Right hindlimb (tissue), 1 donor: ENCODE data around the gene TMEM259.
"Not testable (repeated sequence)": the region's sequence is repeated elsewhere in the genome, so short reads cannot be mapped to it uniquely, and the experiment has no call there.

Experiments used
- DNase-seq: peaks from one replicate; pipeline ENCODE4 v3.0.0-alpha.2; 2018

TMEM259 gene

DNA sequence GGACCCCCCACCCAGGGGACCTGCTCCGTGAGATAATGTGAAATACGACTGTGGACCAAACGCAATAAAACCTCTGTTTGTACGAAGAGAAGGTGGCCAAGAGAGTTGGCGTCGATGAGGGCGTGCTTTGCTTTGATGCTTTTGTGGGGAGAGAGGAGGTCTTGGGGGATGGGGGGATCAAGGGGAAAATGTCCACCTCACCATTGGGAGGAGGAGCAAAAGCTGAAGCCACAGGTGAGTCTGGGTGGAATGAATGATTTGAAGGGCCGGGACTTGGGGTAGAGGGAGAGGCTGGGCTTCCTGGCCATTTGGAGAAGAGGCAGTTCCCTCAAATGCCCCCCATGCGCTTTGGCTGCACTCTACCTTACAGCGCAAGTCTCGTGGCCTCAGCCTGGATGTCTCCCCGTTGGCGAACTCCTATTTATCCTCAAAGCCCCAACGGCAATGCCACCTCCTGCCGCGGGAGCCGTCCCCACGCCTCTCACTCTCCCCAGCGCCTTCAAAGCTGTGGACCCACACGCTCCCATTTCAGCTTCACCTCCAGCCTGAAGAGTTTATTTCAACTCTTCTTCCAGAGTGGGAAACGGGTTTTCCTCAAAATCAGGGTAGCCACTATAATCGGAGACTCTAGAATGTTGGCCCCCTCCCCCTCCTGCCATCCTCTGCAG is 18.2 kb upstream of the TMEM259 start:
- DNase-seq, result no peak

DNA sequence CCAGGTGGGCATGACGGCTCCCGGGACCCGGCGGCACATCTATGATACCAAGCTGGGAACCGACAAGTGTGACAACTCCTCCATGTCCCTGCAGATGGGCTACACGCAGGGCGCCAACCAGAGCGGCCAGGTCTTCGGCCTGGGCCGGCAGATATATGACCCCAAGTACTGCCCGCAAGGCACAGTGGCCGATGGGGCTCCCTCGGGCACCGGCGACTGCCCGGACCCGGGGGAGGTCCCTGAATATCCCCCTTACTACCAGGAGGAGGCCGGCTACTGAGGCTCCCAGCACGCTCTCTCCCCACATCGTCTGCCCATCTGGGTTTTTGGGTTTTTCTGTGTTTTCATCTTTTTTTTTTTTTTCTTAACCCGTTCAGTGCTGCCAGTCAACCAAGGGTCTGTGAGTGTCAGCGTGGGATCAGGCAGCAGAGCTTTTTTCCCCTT is 16.7 kb upstream of the TMEM259 start:
- no peak for DNase-seq

DNA sequence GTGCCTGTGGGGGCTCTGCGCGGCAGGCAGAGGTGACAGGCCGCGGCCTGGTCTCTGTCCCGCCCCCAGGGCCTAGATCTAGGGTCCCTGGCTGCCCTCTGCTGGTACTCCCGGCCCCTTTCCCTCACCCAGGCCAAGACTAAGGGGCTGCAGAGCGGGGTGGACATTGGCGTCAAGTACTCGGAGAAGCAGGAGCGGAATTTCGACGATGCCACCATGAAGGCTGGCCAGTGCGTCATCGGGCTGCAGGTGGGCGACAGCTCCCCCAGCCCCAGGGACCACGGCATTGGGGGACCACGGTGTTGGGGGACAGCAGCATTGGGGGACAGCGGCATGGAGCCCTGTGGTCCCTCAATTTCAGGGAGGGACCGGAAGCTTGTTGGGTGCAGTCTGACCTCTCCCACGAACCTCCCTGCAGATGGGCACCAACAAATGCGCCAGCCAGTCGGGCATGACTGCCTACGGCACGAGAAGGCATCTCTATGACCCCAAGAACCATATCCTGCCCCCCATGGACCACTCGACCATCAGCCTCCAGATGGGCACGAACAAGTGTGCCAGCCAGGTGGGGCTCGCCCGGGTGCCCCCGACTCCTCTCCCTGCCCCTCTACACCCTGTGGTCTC is 15.2 kb upstream of the TMEM259 start:
- DNase-seq, result no peak

DNA sequence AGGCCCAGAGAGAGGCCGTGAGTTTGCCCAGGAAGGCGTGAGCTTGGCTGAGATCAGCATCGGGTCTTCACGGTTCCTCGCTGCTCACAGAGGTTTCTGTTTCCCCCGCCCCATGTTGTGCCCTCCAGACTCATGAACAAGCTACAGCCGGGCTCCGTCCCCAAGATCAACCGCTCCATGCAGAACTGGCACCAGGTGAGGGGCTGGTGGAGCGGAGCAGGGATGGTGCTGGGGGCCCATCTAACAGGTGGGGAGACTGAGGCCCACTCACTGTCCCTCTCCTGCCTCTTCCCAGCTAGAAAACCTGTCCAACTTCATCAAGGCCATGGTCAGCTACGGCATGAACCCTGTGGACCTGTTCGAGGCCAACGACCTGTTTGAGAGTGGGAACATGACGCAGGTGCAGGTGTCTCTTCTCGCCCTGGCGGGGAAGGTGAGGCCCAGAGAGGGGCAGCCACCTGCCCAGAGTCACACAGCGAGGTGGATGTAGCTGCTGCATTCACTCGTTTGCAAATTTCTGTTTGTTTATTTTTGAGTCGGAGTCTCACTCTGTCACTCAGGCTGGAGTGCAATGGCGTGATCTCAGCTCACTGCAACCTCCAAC is 11.4 kb upstream of the TMEM259 start:
- DNase-seq, result no peak

DNA sequence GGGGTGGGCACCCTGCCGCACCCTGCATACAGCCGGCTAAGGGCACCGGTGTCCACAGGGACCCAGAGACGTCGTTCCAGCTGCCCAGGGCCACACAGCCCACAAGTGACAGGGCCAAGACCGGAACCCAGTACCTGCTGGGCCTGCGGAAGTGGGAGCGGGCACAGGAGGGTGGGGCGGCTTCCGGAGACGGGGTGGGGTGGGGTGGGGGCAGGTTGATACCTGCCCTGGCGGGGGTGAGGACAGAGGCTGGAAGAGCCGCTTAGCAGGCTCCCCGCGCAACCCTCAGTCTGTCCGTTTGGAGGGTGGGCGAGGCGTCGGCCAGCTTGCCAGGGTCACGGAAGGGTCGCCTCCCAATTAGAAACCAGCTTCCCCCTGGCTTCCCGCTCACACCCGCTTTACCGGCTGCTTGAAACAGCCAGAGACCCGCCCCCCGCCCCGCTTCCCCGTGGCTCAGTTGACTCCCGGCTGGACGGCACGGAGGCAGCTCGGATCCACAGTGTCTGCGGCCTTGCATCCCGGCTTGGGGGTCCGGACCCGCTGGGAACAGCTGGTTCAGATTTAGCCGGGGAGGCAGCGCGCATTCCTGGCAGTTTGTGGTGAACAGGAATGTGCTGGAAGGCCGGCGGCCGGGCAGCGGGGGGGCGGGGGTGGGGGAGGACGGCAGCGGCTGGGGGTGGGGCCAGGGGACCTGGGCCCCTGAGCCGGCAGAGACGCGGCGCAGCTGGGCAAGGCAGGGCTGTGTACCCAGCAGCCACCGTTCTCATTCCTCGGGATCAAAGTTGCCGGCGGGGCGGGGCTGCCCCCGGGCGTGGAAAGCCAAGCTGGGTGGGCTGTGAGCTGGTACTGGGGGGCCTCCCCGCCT is 7.4 kb upstream of the TMEM259 start:
- peak; percentile 93 for DNase-seq

DNA sequence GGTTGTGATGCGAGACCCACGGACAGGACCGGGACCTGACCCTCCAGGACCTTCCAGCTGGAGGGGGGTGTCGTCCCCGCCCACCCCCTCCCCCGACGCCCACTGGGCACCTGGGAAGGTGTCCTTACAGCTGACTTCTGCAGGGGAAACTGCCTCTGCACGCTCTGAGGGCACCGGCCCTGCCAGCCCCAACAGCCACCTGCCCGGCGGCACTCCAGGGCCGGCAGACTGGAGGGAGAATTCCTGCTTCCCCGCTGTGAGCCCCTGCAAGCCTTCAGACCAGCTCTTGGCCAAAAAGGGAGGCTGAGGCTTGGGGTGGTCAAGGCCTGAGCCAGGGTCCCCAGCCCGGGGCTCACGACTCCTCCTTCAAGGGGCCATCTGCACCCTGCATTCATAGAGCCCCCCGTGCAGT is 6.7 kb upstream of the TMEM259 start:
- no peak for DNase-seq

DNA sequence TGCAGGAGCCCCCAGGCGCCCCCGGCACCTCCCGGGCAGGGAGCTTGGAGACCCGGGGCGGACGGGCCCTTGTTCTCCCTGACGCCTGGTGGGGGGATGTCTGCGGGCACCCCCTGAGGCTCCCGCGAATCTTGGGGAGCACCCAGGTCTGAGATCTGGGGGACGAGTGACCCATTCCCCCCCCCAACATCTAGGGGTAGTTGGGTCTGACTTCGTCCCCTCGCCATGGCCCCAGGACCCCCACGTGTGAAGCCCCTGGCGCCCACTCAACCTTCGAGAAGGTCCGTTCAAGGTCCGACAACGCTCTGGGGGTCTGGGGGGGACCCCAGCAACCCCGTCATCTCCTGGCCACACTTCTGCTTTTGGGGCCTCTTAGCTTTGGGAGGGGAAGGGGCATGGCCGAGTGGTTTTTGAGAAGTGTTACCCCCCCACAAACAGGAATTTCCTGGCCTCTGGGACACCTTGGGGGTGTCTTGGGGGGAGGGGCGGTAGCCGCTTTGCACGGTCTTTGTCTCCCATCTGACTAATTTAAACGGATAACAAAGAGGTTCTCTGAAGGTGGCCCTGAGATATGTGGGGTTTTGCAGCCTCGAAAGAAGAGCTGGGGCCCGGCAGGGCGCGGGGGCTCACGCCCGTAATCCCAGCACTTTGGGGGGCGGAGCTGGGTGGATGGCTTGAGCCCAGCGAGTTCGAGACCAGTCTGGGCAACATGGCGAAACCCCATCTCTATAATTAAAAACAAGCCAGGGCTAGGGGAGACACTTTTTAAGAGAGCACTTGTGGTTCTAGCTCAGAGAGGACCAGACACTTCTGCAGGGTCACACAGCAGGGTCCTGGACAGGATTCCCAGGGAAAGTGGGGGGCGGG is 6.1 kb upstream of the TMEM259 start:
- no peak for DNase-seq

DNA sequence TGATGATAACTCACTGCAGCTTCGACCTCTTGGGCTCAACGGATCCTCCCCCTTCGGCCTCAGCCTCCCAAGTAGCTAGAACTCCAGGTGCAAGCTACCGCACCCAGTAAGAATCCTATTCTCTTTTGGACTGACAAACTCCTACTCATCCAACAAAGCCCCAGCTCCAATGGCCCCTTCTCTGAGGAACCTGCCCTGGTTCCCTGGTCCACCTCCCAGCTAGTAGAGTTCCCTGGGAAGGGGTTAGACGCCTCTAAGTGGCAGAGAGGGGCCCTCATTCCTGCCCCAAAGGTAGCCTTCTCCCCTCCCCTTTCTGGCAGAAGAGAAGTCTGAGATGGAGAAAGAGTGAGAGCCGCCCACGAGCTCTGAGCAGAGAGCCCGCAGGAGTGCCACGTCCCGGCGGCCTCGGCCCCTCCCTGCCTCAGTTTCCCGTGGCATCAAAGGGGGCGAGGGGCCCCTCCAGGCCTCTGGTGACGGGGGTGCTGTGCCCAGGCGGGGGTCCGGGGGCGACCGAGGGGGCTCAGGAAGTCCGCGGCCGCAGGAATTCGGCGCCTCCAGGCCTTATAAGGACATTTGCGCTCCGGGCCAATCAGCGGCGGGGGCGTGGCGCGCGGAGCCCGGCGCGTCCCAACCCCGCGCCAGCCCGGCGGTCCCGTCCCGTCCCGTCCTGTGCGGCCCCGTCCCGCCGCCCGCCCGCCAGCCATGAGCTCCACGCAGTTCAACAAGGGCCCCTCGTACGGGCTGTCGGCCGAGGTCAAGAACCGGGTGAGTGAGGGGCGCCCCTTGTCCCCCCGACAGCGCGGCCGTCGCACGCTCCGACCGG is 5.2 kb upstream of the TMEM259 start, which contains the start of gene CNN2:
Gene CNN2 (plus strand): TSS at position 649 of the 823 bp plus-strand sequence. CDS start 54 bp downstream, at position 703.
- DNase-seq, result peak; percentile 90

DNA sequence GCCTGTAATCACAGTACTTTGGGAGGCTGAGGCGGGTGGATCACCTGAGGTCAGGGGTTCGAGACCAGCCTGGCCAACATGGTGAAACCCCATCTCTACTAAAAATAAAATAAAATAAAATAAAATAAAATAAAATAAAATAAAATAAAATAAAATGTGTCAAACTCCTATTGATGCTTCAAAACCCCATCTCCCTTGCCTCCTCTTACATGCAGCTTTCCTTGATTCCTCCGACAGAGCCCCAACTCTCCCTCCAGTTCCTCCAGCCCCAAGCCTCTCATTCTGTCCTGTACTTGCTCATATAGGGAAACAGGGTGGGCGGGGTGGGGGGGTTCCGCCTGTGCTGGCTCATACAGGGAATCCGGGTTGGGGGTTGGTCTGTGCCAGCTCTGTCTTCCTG is 4.2 kb upstream of the TMEM259 start:
- DNase-seq, result not testable (repeated sequence)

DNA sequence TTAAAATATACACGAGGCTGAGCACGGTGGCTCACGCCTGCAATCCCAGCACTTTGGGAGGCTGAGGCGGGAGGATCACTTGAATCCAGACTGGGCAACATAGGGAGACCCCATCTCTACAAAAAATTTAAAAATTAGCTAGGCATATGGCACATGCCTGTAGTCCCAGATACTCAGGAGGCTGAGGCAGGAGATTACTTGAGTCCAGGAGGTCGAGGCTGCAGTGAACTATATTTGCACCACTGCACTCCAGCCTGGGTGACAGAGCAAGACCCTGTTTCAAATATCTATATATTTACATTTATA is 2.9 kb upstream of the TMEM259 start:
- DNase-seq, result not testable (repeated sequence)

DNA sequence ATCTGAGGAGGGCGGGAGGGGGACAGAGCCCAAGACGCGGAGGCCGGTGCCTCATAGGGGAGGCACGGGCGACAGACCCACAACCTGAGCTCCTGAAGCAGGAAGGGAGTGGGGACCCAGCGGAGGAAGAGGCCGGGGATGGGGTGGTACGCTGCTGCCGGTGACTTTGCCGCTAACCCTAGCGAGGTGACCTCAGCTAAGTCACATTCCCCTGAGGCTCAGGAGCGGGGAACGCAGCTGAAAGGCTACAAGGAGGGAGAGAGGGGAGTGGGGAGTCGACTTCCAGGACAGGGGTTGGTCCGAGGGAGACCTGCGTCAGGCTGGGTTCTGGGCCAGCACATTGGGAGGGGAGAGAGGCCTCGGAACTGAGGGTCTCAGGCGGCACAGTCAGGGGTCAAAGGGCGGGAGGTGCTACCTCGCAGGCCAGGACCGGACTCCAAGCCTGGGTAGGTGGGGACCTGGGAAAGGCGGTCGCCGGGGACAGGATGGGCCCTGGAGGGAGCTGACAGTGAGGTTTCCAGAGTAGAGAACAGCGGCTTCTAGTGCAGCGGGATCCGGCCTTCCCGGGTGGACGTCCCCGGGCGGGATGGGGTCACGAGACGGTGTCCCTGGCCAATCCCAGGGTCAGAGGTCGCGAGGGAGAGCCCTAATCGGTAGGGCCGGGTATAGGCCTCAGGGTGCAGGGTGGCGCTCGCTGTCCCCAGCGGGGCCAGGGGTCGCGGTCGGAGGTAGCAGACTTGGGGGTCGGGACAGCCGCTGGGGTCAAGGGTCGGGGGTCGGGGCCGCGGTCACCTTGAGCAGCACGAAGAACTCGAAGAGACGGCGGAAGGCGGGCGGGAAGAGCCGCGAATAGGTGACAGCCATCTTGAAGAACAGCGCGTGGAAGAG is 699 bp downstream of the TMEM259 start:
- DNase-seq, result no peak

DNA sequence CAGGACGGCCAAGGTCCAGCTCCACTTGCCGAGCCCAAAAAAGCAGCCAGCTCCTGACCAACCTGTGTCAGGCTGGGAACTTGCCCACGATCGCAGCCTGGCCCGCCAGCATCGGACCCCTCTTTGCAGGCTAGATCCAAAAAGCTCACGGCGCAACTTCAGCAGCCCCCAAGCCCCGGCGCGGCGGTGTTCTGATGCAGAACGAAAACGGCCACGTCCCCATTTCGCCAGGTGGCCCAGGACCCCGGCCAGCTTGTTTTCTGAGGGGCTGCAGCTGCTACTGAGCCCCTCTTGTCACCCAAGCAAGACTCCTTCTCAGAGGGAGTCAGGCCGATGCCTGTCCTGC is 1.3 kb downstream of the TMEM259 start:
- DNase-seq, result no peak

DNA sequence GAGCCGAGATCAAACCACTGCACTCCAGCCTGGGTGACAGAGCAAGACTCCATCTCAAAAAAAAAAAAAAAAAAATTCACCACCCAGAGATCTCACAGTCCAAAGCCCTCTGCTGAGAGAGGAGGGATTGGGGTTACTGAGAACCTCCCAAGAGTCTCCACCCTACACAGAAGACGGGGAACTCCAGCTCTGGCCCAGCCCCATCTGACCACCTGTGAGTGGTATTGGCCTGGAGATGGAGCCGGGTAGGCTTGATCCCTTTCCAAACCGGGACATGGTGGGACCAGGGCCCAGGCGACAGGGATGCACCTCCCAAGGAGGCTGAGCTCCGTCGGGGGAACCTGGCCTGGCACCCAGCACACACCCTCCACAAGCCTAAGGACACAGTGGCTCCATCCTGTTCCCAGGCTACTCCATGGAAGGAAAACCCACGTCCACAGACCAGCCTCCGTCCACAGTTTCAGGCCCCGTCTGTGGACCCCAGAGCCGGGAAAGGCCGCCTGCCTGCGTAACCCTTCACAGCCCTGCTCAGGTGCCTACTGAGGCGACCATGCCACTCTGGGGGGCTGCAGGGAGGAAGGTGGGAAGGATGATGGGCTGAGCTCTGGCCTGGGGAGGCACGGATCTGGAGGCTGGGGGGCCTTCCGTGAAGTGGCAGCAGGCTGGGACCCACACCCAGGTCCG is 1.8 kb downstream of the TMEM259 start:
- DNase-seq, result no peak

DNA sequence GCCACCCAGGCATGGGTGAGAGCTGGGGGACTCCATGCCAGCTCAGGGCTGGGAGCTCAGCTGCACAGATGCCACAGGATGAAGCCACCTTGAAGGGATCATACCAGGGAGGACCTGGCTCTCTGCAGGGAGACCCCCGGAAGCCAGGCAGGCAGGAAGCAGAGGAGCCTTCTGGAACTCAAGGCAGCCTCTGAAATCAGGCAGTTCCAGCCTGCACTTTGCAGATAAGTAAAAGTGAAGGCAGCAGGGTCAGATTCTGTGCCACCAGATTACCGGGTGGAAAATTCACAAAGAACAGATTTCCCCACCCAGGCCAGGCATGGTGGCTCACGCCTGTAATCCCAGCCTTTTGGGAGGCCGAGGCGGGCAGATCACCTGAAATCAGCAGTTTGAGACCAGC is 2.5 kb downstream of the TMEM259 start:
- DNase-seq, result no peak

DNA sequence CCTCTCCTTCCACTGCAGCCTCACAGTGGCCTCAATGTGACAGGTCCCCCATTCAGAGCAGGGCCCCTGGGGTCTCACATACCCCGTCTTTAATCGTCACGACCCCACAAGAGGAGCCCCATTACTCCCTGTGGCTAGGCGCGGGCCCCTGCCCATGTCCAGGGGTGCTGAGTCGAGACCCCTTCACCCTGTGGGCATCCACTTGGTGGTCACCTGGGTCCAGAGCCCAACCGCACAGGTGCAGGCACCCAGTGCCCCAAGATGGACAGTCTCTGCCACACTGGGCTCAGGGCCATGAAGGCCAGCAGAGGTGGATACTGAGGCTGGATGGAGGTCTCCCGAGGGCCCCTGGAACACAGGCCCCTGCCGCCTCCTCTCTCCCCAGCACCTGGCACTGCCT is 3.0 kb downstream of the TMEM259 start:
- DNase-seq, result no peak

DNA sequence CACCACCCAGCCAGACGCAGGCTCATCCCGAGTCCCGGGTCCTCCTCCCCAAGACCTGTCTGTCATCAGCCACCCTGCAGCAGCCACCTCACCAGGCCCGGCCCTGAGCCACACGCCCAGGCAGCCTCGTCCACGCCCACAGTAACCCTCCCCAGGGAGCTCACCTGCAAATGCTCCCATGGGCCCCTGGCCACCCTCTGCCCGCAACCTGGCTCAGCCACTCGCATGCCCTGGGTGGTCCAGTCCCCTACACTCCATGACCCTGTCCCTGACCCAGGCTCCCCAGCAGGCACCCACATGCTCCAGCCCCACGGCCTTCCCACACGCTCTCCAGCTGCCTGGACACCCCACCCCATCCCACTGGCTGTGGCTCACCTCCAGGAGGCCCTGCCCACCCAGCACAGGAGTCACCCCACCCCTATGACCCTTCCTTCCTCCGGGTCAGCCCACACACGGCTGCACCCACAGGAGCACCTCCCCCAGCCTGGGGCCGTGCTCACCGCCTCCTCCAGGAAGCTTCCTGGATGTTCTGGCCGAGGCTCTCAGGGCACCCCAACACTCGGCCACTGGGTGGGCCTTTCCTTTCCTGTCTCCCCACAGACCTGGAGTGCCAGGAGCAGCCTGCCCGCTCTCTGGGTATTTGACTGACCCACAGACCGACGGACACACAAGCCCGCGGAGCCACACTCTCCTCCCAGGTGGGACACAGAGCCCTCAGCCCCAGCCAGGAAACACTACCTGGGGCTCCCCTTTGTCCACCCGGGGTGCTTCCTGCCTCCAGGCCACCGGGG is 3.6 kb downstream of the TMEM259 start:
- no peak for DNase-seq

DNA sequence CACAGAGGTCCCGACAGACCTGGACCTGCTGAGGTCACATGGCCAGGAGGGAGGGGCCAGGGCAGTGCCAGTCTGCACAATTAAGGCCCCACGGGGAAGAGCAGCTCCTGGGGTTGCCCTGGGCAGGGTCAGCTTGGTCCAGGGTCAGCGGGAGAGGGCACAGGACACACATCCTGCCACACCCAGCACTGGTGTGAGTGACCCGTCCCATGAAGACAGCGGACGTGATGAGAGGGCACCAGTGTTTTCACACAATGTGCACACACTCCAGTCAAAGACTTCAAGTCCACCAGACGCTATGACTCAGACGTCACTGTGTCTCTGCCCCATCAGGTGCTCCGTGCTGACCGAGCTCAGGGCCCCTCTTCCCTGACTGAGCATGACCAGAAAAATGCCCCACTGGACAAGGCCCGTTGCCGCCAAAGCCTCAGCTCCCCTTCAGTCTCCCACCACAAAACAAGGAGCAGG is 4.2 kb downstream of the TMEM259 start:
- DNase-seq, result no peak

DNA sequence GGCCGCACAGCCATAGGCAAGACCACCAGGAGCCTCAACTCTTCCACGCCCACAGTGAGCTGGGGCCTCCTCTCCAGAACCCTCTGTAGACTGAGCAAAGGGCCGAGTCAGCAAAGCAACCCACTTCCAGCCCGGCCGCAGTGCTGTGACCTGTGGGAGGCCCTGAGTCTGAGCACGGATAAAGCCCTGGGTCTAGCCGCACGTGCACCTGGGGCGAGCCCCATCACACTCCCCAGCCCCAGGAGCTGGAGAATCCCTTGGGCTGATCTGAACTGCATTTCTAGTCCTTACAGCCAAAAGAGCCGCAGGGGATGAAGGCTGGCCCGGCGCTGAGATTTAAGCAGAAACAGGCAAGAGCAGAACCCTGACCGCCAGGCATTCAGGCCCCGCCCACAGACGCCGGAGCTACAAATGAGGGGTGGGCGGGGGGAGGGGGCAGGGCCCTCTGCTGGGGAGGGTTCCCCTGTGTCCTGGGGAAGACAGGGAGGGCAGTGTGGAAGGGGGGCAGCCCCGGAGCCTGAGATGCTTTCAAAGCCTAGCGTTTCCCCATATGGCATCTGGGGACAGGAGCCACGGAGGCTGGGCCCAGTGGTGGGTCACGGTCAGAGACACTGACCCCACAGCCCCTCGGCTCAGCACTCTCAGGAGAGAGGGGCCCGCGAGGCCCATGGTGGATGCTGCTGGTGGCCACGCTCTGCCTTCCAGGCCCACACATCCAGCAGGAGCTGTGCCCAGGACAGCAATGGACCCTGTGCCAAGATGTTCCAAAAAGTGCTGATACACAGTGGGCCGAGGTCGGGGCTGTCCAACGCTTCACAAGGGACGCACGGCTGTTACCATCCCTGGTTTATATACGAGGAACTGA is 4.9 kb downstream of the TMEM259 start:
- no peak for DNase-seq
